Bronchial epithelial cell (primary cell): Measurements from ENCODE around the gene C2CD2. TPM values are rescaled to one million over a fixed set of nuclear protein-coding genes. Genes with fewer than 3 reads are reported as not detected.

Experiments
- DNase-seq: peaks from one replicate; pipeline ENCODE4 v3.0.0-alpha.2; 2010; ENCODE audit warnings: low read depth
- FAIRE-seq: peaks from 2 replicates; lab custom pipeline; 2011; peaks lifted over from hg19 to GRCh38; lab: Jason Lieb, UNC
- H3K27me3 ChIP-seq: 2 replicates; pipeline ENCODE4 v1.5.1; 2011; ENCODE audit warnings: low read length; ENCODE audit not compliant: control insufficient read depth, insufficient read depth
- H3K36me3 ChIP-seq: 2 replicates; pipeline ENCODE4 v1.5.1; 2011; ENCODE audit warnings: low read length; ENCODE audit not compliant: control insufficient read depth, insufficient read depth
- H3K4me3 ChIP-seq: 2 replicates; pipeline ENCODE4 v1.5.1; 2011; ENCODE audit warnings: mild to moderate bottlenecking, low read depth, low read length, control low read depth
- CTCF ChIP-seq: IDR thresholded peaks from 2 replicates; pipeline ENCODE4 v1.5.1; 2011; ENCODE audit warnings: mild to moderate bottlenecking, moderate library complexity, low read length, control low read depth, inconsistent platforms; ENCODE audit not compliant: insufficient read depth, severe bottlenecking
- total RNA-seq: library from RNA; depleted of rRNA; stranded (reverse); fragments of >200 nt; gene quantifications from 2 replicates; pipeline ENCODE4 v1.2.1, GENCODE V29; 2014

Gene C2CD2
- total RNA-seq, 1 donor from 2014 or later, result 6.6 TPM

DNA sequence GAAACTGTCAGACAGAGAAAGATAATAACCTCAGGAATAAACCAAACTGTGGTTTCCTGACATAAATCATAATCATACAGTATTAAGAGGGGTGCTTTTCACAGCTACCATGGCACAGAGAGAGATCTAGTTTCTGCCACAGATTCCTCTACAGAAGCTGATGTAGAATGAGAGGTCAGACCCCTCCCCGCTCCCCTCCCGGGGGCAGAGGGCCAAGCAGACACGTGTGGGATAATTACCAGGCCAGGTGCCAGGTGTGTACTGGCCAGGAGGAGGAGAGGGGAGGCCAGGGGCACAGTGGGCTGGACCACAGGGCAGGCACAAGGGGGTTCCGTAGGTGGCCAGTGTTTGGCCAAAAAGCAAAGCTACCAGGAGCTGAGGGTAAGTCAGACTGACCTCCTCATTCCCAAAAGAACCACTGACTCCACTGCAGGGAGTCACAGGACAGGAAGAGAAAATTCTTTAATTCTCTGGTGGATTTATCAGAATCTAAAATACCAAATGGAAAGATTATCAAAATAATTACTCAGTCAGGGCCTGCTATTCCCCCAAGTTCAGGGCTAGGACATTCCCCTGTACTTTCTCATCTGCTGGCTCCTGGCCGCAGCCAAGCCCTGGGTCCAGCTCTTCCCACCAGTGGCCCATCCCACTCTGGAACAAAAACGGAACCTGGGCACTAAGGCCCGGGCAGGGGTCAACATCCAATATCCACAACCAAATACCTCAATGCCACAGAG is 30.0 kb downstream of the C2CD2 start:
- DNase-seq (no peak), FAIRE-seq (no peak)
- H3K4me3 ChIP-seq, result no peak overlapping the region
- H3K27me3 ChIP-seq, result no peaks in the 10 kb centered on the region
- no peak for TF ChIP-seq CTCF
- H3K36me3 ChIP-seq, result no peaks in the 10 kb centered on the region

DNA sequence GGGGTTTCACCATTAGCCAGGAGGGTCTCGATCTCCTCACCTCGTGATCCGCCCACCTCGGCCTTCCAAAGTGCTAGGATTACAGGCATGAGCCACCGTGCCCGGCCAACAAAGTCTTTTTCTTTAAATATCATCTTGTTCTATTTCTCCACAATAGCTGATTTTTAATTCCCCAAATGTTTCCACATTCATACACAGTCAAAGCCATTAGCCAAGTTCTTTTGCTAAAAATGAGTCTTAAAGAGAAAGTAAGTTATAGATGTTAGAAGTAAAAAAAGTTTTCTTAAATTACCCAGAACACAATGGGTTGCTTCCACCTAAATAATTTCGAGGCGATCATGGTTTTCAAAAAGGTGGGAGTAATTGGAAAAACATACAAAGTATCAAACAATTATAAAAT is 30.6 kb downstream of the C2CD2 start:
- no peak for FAIRE-seq
- Histone ChIP-seq H3K27me3 (no peaks in the 10 kb centered on the region), H3K4me3 (no peak overlapping the region), H3K36me3 (no peaks in the 10 kb centered on the region)
- no peak for DNase-seq
- TF ChIP-seq CTCF, result no peak

DNA sequence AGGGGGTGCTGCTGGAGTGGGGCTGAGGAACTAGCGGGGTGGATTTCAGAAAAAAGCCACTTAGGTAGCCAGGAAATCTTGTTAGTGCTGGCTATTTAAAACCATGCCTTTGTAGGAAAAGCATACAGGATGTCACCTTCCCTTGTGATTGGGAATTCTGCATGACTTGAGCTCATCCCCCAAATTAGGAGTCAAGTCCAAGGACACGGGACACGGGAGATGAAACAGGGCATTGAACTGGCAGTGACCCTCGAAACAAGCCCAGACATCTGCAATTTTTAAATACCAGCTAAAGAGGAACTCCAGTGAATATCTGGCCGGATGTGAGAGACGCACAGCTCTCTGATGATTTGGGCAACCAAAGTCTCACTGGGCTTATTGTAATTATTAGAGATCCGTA is 32.8 kb downstream of the C2CD2 start:
- H3K4me3 ChIP-seq, result no peak overlapping the region
- DNase-seq, result no peak
- peaks cover 4% of the 10 kb centered on the region for H3K36me3 ChIP-seq
- H3K27me3 ChIP-seq, result no peaks in the 10 kb centered on the region
- TF ChIP-seq CTCF, result no peak
- no peak for FAIRE-seq

DNA sequence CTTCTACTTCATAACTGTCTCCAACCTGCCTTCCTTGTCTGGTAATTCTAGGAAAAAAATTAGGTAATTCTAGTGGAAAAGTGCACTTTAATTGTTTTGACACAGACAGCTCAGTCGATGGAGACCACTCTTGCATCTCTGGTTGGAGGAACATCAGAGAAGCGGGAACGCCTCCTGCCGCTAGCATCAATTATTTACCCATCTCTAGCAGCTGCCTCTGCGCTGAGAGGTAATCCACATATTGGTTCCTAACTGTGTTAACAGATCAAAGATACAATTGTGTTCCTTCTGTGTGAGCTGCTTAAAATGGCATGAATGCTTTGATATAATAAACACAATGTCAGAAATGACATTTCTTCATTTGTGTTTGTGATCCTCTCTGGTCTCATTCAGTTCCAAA is 33.3 kb downstream of the C2CD2 start:
- Histone ChIP-seq H3K36me3 (peaks cover 4% of the 10 kb centered on the region), H3K4me3 (no peak overlapping the region), H3K27me3 (no peaks in the 10 kb centered on the region)
- FAIRE-seq (no peak), DNase-seq (no peak)
- TF ChIP-seq CTCF, result no peak

GRCh38 chr21:41919666-41920398 is 34.0 kb downstream of the C2CD2 start:
- TF ChIP-seq CTCF, result no peak
- DNase-seq (no peak), FAIRE-seq (no peak)
- Histone ChIP-seq H3K27me3 (no peaks in the 10 kb centered on the region), H3K4me3 (no peak overlapping the region), H3K36me3 (peaks cover 4% of the 10 kb centered on the region)
